H1 (cell line): ENCODE measurements around the gene IQCK. TPM values are rescaled to one million over a fixed set of nuclear protein-coding genes. Genes with fewer than 3 reads are reported as not detected.

Source experiments
- CTCF ChIA-PET: fragments of 300-600 bp; sonication (Branson Sonifier 250); formaldehyde crosslinking; loops from one replicate; lab custom pipeline; 2021; ENCODE audit not compliant: partially characterized antibody; lab: Charles Lee
- POLR2A ChIA-PET: fragments of 300-600 bp; sonication (Branson Sonifier 250); formaldehyde crosslinking; loops from one replicate; lab custom pipeline; 2021; ENCODE audit warnings: inconsistent platforms; ENCODE audit not compliant: partially characterized antibody; lab: Charles Lee
- DNase-seq, 2 experiments: peaks; one replicate each; pipeline versions ENCODE4 v3.0.0 to v3.0.0-alpha.2; 2010 to 2022; ENCODE audit warnings: low spot score in 2 of 2, low read depth in 1 of 2, mixed read lengths in 1 of 2
- FAIRE-seq: peaks from 2 replicates; lab custom pipeline; 2011; peaks lifted over from hg19 to GRCh38; lab: Jason Lieb, UNC
- H2AFZ ChIP-seq: 2 replicates; pipeline ENCODE4 v1.8.1; 2012; ENCODE audit warnings: low read length, inconsistent platforms
- H2AK5ac ChIP-seq: 2 replicates; pipeline ENCODE4 v1.6.1; 2013; ENCODE audit warnings: low read depth, low read length
- H2BK120ac ChIP-seq: replicated peaks from 2 replicates; pipeline ENCODE3; 2013; ENCODE audit warnings: low read depth, low read length, inconsistent platforms
- H2BK12ac ChIP-seq: 2 replicates; pipeline ENCODE4 v1.6.1; 2013; ENCODE audit warnings: low read depth, low read length
- H2BK15ac ChIP-seq: 2 replicates; pipeline ENCODE4 v1.6.1; 2013; ENCODE audit warnings: low read length
- H2BK20ac ChIP-seq: 2 replicates; pipeline ENCODE4 v1.6.1; 2013; ENCODE audit warnings: low read length
- H2BK5ac ChIP-seq: 2 replicates; pipeline ENCODE4 v1.6.1; 2013; ENCODE audit warnings: low read depth, low read length
- H3K14ac ChIP-seq: 2 replicates; pipeline ENCODE4 v1.6.1; 2013; ENCODE audit warnings: inconsistent platforms; ENCODE audit not compliant: insufficient read length
- H3K18ac ChIP-seq: 2 replicates; pipeline ENCODE4 v1.6.1; 2013; ENCODE audit warnings: low read length; ENCODE audit errors: extremely low read depth
- H3K23ac ChIP-seq: 2 replicates; pipeline ENCODE4 v1.6.1; 2013; ENCODE audit warnings: inconsistent platforms; ENCODE audit not compliant: insufficient read length
- H3K23me2 ChIP-seq: 2 replicates; pipeline ENCODE4 v1.6.1; 2013; ENCODE audit warnings: low read depth, low read length
- H3K27ac ChIP-seq: 2 replicates; pipeline ENCODE4 v1.6.1; 2011; ENCODE audit warnings: low read depth, low read length, inconsistent platforms
- H3K27me3 ChIP-seq, 4 experiments: replicated peaks in 1 of 4; 1 replicate in 1 of 4; 2 replicates in 3 of 4; pipeline versions ENCODE4 v1.6.1 to v1.8.1; 2011 to 2013; ENCODE audit warnings: low read length in 3 of 4, mild to moderate bottlenecking in 3 of 4, inconsistent platforms in 2 of 4, mixed read lengths in 2 of 4, moderate library complexity in 1 of 4; ENCODE audit not compliant: control insufficient read depth in 3 of 4, insufficient read depth in 3 of 4; ENCODE audit errors: extremely low read depth in 1 of 4
- H3K36me3 ChIP-seq, 4 experiments: 2 replicates each; pipeline versions ENCODE4 v1.6.1 to v1.8.1; 2011 to 2013; ENCODE audit warnings: mild to moderate bottlenecking in 4 of 4, low read length in 3 of 4, moderate library complexity in 2 of 4, control low read depth in 1 of 4, inconsistent platforms in 1 of 4; ENCODE audit not compliant: insufficient read depth in 4 of 4, control insufficient read depth in 2 of 4
- H3K4ac ChIP-seq: replicated peaks from 2 replicates; pipeline ENCODE3; 2013; ENCODE audit warnings: low read length, low read depth, mixed read lengths, inconsistent platforms; ENCODE audit not compliant: insufficient read length
- H3K4me1 ChIP-seq, 4 experiments: replicated peaks in 1 of 4; 1 replicate in 1 of 4; 2 replicates in 3 of 4; pipeline versions ENCODE4 v1.6.1 to v1.8.1; 2011 to 2013; ENCODE audit warnings: low read length in 3 of 4, inconsistent platforms in 2 of 4, mixed read lengths in 1 of 4; ENCODE audit not compliant: insufficient read depth in 4 of 4, control insufficient read depth in 3 of 4
- H3K4me2 ChIP-seq, 2 experiments: 2 replicates each; pipeline versions ENCODE4 v1.6.1 to v1.8.1; 2011 to 2013; ENCODE audit warnings: low read depth in 2 of 2, low read length in 2 of 2, control low read depth in 1 of 2, inconsistent platforms in 1 of 2, mild to moderate bottlenecking in 1 of 2; ENCODE audit not compliant: insufficient read depth in 1 of 2
- H3K4me3 ChIP-seq, 4 experiments: fragments of 200-600, 300-600 bp in 1 of 4; sonication (generic), shearing (Covaris generic), sonication (Bioruptor Twin) in 1 of 4; 2 replicates each; pipeline versions ENCODE4 v1.5.1 to v1.8.1; 2011 to 2016; ENCODE audit warnings: low read length in 4 of 4, low read depth in 3 of 4, control low read depth in 2 of 4, inconsistent platforms in 2 of 4, mild to moderate bottlenecking in 2 of 4, mixed read lengths in 1 of 4, moderate library complexity in 1 of 4; ENCODE audit not compliant: insufficient read depth in 2 of 4; ENCODE audit errors: extremely low read depth in 1 of 4
- H3K56ac ChIP-seq: replicated peaks from 2 replicates; pipeline ENCODE3; 2013; ENCODE audit warnings: low read depth, mild to moderate bottlenecking, mixed read lengths, low read length, inconsistent platforms; ENCODE audit not compliant: insufficient read length
- H3K79me1 ChIP-seq: 2 replicates; pipeline ENCODE4 v1.6.1; 2013; ENCODE audit warnings: low read depth, low read length, control low read depth
- H3K79me2 ChIP-seq, 2 experiments: 2 replicates each; pipeline versions ENCODE4 v1.6.1 to v1.8.1; 2012 to 2013; ENCODE audit warnings: low read length in 2 of 2, mild to moderate bottlenecking in 2 of 2, inconsistent platforms in 1 of 2; ENCODE audit not compliant: insufficient read depth in 2 of 2, control insufficient read depth in 1 of 2
- H3K9ac ChIP-seq, 4 experiments: replicated peaks in 1 of 4; 1 replicate in 1 of 4; 2 replicates in 3 of 4; pipeline versions ENCODE4 v1.6.1 to v1.8.1; 2011 to 2013; ENCODE audit warnings: low read depth in 3 of 4, low read length in 3 of 4, control low read depth in 2 of 4, mild to moderate bottlenecking in 2 of 4, moderate library complexity in 2 of 4, inconsistent platforms in 1 of 4; ENCODE audit errors: extremely low read depth in 1 of 4
- H3K9me3 ChIP-seq, 2 experiments: 2 replicates each; pipeline versions ENCODE4 v1.6.1 to v1.8.1; 2012 to 2013; ENCODE audit warnings: mild to moderate bottlenecking in 2 of 2, moderate library complexity in 2 of 2, control low read depth in 1 of 2, inconsistent platforms in 1 of 2, low read depth in 1 of 2, low read length in 1 of 2, mixed read lengths in 1 of 2; ENCODE audit not compliant: insufficient read depth in 2 of 2
- H4K20me1 ChIP-seq, 2 experiments: replicated peaks in 1 of 2; 2 replicates each; pipeline versions ENCODE3 to v1.8.1; 2011 to 2013; ENCODE audit warnings: inconsistent platforms in 2 of 2, low read length in 2 of 2, mild to moderate bottlenecking in 1 of 2; ENCODE audit not compliant: insufficient read depth in 2 of 2, control insufficient read depth in 1 of 2
- H4K5ac ChIP-seq: 2 replicates; pipeline ENCODE4 v1.6.1; 2013; ENCODE audit warnings: low read length, low read depth, mixed read lengths, inconsistent platforms; ENCODE audit not compliant: insufficient read length
- H4K8ac ChIP-seq: 2 replicates; pipeline ENCODE4 v1.8.0; 2013; ENCODE audit warnings: mild to moderate bottlenecking, moderate library complexity, low read length, inconsistent platforms; ENCODE audit not compliant: insufficient read depth; ENCODE audit errors: extremely low read depth
- H4K91ac ChIP-seq: replicated peaks from 2 replicates; pipeline ENCODE3; 2013; ENCODE audit warnings: low read length, mixed read lengths, inconsistent platforms; ENCODE audit not compliant: insufficient read length
- CBX5 ChIP-seq: fragments of 300-800, 300-1000 bp; sonication (generic); IDR thresholded peaks from 2 replicates; pipeline ENCODE4 v1.7.1; 2016; ENCODE audit warnings: antibody characterized with exemption, low read length, low read depth
- CHD1 ChIP-seq: IDR thresholded peaks from 2 replicates; pipeline ENCODE4 v1.6.1; 2012; ENCODE audit warnings: low read depth, low read length, improper control_type of control experiment
- EP300 ChIP-seq, 2 experiments: IDR thresholded peaks; 1 replicate in 1 of 2; 2 replicates in 1 of 2; pipeline ENCODE4 v1.6.1; 2011 to 2012; ENCODE audit warnings: low read depth in 2 of 2, low read length in 2 of 2, mild to moderate bottlenecking in 2 of 2, borderline replicate concordance in 1 of 2, inconsistent platforms in 1 of 2, moderate library complexity in 1 of 2
- EZH2 ChIP-seq: fragments of 200-600 bp; sonication (generic); IDR thresholded peaks from 2 replicates; pipeline ENCODE4 v1.7.1; 2012; ENCODE audit warnings: low read depth, mild to moderate bottlenecking, moderate library complexity, low read length, inconsistent platforms; ENCODE audit not compliant: severe bottlenecking
- HDAC2 ChIP-seq, 2 experiments: fragments of 300-600 bp in 1 of 2; sonication (generic) in 1 of 2; IDR thresholded peaks; 2 replicates each; pipeline ENCODE4 v1.6.1; 2011 to 2012; ENCODE audit warnings: low read depth in 2 of 2, low read length in 2 of 2, mild to moderate bottlenecking in 2 of 2, moderate library complexity in 2 of 2, borderline replicate concordance in 1 of 2, inconsistent platforms in 1 of 2
- KDM1A ChIP-seq: fragments of 200-600, 300-600 bp; sonication (generic); IDR thresholded peaks from 2 replicates; pipeline ENCODE4 v1.7.1; 2016; ENCODE audit warnings: mild to moderate bottlenecking, low read length, borderline replicate concordance
- RBBP5 ChIP-seq: IDR thresholded peaks from 2 replicates; pipeline ENCODE4 v1.7.1; 2012; ENCODE audit warnings: low read depth, mild to moderate bottlenecking, inconsistent platforms, low read length, moderate library complexity, borderline replicate concordance
- SIX5 ChIP-seq: IDR thresholded peaks from 2 replicates; pipeline ENCODE4 v1.6.1; 2011; ENCODE audit warnings: mild to moderate bottlenecking, low read depth, low read length
- SUZ12 ChIP-seq: fragments of 200-600 bp; sonication (generic); IDR thresholded peaks from 2 replicates; pipeline ENCODE4 v1.6.1; 2012; ENCODE audit warnings: mild to moderate bottlenecking, inconsistent platforms, low read length, moderate library complexity, mixed read lengths
- TCF12 ChIP-seq: IDR thresholded peaks from 2 replicates; pipeline ENCODE4 v1.6.1; 2011; ENCODE audit warnings: low read depth, mild to moderate bottlenecking, low read length
- TEAD4 ChIP-seq: IDR thresholded peaks from 2 replicates; pipeline ENCODE4 v1.6.1; 2012; ENCODE audit warnings: low read depth, low read length, inconsistent platforms, mixed read lengths
- WGBS, 2 experiments: shearing (Covaris generic) in 1 of 2; methylation state at CpG; one replicate each; pipeline versions ENCODE4 v1.1.6 to v1.1.7; 2013 to 2015; ENCODE audit warnings: low lambda C conversion rate in 2 of 2, mixed read lengths in 2 of 2, inconsistent platforms in 1 of 2, low coverage in 1 of 2, missing lambda C conversion rate in 1 of 2; ENCODE audit not compliant: insufficient replicate concordance in 2 of 2, insufficient coverage in 1 of 2, insufficient read length in 1 of 2; ENCODE audit errors: extremely low coverage in 1 of 2, missing lambda C conversion rate in 1 of 2; 5-methylcytosine and 5-hydroxymethylcytosine counted together
- polyA plus RNA-seq, 7 experiments: library from polyadenylated mRNA; depleted of rRNA in 3 of 7; stranded (reverse) in 5 of 7; unstranded in 2 of 7; fragments of >200 nt in 5 of 7; fragments of 200-250 nt in 2 of 7; gene quantifications; 1 replicate in 5 of 7; 2 replicates in 1 of 7; 4 replicates in 1 of 7; pipeline versions ENCODE4 v1.2.1 to v1.2.3, GENCODE V29; 2011 to 2013; ENCODE audit warnings: missing spikeins in 2 of 7, mixed read lengths in 2 of 7
- total RNA-seq: library from RNA; stranded (reverse); fragmentation: NEBNext Ultra II Directional; extraction: Animal tissue kit (Norgen Biotek cat#: 25700); gene quantifications from 2 replicates; pipeline ENCODE4 v1.2.1, GENCODE V29; 2021

The IQCK gene
- total and polyA plus RNA-seq, 2 of the 8 experiments (the other 6 are each of a cell fraction or from before 2014, with no cell fraction given): 6.2 to 9.3 TPM

DNA sequence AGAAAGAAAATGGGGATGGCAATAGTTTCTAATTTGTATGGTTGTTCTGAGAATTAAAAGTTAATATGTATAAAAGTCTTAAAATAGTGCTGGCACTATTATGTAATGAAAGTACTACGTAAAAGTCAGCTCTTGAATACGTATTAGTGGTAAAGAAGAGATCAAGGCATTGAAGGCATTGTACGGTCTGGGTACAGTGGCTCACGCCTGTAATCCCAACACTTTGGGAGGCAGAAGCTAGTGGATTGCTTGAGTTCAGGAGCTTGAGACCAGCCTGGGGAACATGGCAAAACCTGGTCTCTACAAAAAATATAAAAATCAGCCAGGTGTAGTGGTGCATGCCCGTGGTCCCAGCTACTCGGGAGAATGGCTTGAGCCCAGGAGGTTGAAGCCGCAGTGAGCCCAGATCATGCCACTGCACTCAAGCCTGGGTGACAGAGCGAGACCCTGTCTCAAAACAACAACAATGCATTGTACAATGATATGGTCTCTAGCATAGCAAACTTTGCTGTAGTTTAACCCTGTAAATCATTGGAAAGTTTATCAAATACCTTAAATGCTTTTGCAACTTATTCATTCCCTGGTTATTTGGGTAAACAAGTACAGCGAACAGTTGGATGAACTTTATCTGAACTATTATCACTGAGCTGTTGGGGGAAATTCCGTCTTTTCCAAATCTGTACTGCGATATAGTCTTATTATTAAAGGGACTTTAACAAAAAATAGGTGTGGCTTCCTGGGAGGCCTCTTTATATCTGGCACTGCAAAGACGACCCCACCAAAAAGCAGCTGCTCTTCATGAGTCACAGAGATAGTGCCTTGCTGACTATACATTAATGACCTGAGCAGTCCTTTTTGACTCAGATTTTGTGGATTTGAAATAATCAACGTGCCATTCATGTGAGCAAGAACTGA lies 93.0 kb downstream of the IQCK start:
- no peak overlapping the region for H3K27ac ChIP-seq
- no peak overlapping the region for H4K8ac ChIP-seq
- H3K27me3 ChIP-seq: no peaks in the 10 kb centered on the region
- no peak overlapping the region for H2BK5ac ChIP-seq
- H4K20me1 ChIP-seq: no peaks in the 10 kb centered on the region
- H3K14ac ChIP-seq: no peak overlapping the region
- H2AK5ac ChIP-seq: no peak overlapping the region
- no peaks in the 10 kb centered on the region for H3K79me1 ChIP-seq
- H2BK20ac ChIP-seq: no peak overlapping the region
- H3K36me3 ChIP-seq: peaks cover 0 to under 1% (median 0%) of the 10 kb centered on the region in 4 experiments; a peak in 1 of 8 replicates
- 90% methylated on average over 13 of the region's 13 CpGs; no CpG with 5 or more reads in 1 of the 2 experiments for WGBS, 2 experiments
- H3K79me2 ChIP-seq: no peaks in the 10 kb centered on the region
- H4K5ac ChIP-seq: no peak overlapping the region
- no peaks in the 10 kb centered on the region for H3K4me1 ChIP-seq
- H3K4me3 ChIP-seq: no peak overlapping the region
- H4K91ac ChIP-seq: no peak overlapping the region
- H3K9me3 ChIP-seq: peaks cover 14 to 20% of the 10 kb centered on the region in 2 experiments
- no peak overlapping the region for H3K9ac ChIP-seq
- no peak overlapping the region for H3K23ac ChIP-seq
- H2BK120ac ChIP-seq: no peak overlapping the region
- H3K56ac ChIP-seq: no peak overlapping the region
- no peaks in the 10 kb centered on the region for H3K23me2 ChIP-seq
- DNase-seq: no peak
- no peak for FAIRE-seq
- POLR2A ChIA-PET: interaction anchor here (0.5 to 0.7 kb wide), 3 partner anchors 53 to 255 kb away, joined by 3 to 4 read pairs (median 3); no protein-coding TSS in a partner anchor
- H2AFZ ChIP-seq: no peak overlapping the region
- H2BK15ac ChIP-seq: no peak overlapping the region
- H2BK12ac ChIP-seq: no peak overlapping the region
- no peak overlapping the region for H3K18ac ChIP-seq
- CTCF ChIA-PET: interaction anchor here (1.8 kb wide), 1 partner anchor 64 kb away, joined by 3 read pairs; no protein-coding TSS in a partner anchor
- no peak overlapping the region for H3K4ac ChIP-seq
- no peak overlapping the region for H3K4me2 ChIP-seq
- TF ChIP-seq TCF12: no peak
- no peak for TF ChIP-seq SIX5
- TF ChIP-seq TEAD4: no peak
- no peak for TF ChIP-seq CHD1
- no peak for TF ChIP-seq EZH2
- TF ChIP-seq CBX5: no peak
- TF ChIP-seq RBBP5: no peak
- TF ChIP-seq HDAC2 (IDR thresholded peaks at IDR 0.05; ENCODE audit: borderline replicate concordance in 1 of 2, low read depth in 2 of 2, low read length in 2 of 2): no peak
- no peak for TF ChIP-seq EP300 (IDR thresholded peaks at IDR 0.05; ENCODE audit: borderline replicate concordance in 1 of 2, low read depth in 2 of 2, low read length in 2 of 2)
- no peak for TF ChIP-seq SUZ12
- TF ChIP-seq KDM1A: no peak
